CD14-positive monocyte (primary cell): ENCODE data around the gene MRPS27. TPM values are rescaled to one million over a fixed set of nuclear protein-coding genes. Genes with fewer than 3 reads are reported as not detected.

ENCODE experiments used
- DNase-seq, 3 donors: peaks; one replicate each; pipeline ENCODE4 v3.0.0-alpha.2; 2011 to 2022
- H2AFZ ChIP-seq: 2 replicates; pipeline ENCODE4 v1.6.0; 2012; ENCODE audit warnings: mild to moderate bottlenecking, low read depth, low read length, inconsistent platforms; ENCODE audit not compliant: insufficient read depth, poor library complexity, severe bottlenecking
- H3K27ac ChIP-seq, 2 donors: 1 replicate in 1 of 2; 2 replicates in 1 of 2; pipeline ENCODE4 v1.5.1; 2012 to 2013; ENCODE audit warnings: low read length in 2 of 2, control low read depth in 1 of 2, inconsistent platforms in 1 of 2, low read depth in 1 of 2, mild to moderate bottlenecking in 1 of 2
- H3K27me3 ChIP-seq, 2 donors: one replicate each; pipeline versions ENCODE4 v1.6.0 to v1.6.1; 2011 to 2013; ENCODE audit warnings: low read length in 2 of 2; ENCODE audit not compliant: control insufficient read depth in 2 of 2, insufficient read depth in 2 of 2
- H3K36me3 ChIP-seq, 2 donors: replicated peaks in 1 of 2; 1 replicate in 1 of 2; 2 replicates in 1 of 2; pipeline versions ENCODE4 v1.5.1 to v1.6.1; 2012 to 2013; ENCODE audit warnings: low read length in 2 of 2, control low read depth in 1 of 2, inconsistent platforms in 1 of 2, mild to moderate bottlenecking in 1 of 2; ENCODE audit not compliant: insufficient read depth in 2 of 2, control insufficient read depth in 1 of 2
- H3K4me1 ChIP-seq, 2 donors: 1 replicate in 1 of 2; 2 replicates in 1 of 2; pipeline versions ENCODE4 v1.5.1 to v1.6.1; 2012 to 2013; ENCODE audit warnings: low read length in 2 of 2, control low read depth in 1 of 2, inconsistent platforms in 1 of 2, mild to moderate bottlenecking in 1 of 2, moderate library complexity in 1 of 2; ENCODE audit not compliant: insufficient read depth in 2 of 2, control insufficient read depth in 1 of 2
- H3K4me2 ChIP-seq: replicated peaks from 2 replicates; pipeline ENCODE3; 2012; ENCODE audit warnings: low read length, moderate library complexity, mild to moderate bottlenecking; ENCODE audit not compliant: poor library complexity, severe bottlenecking; ENCODE audit errors: extremely low read depth
- H3K4me3 ChIP-seq, 3 experiments: fragments of 200-600 bp in 1 of 3; sonication (generic) in 1 of 3; replicated peaks in 1 of 3; 1 replicate in 2 of 3; 2 replicates in 1 of 3; pipeline ENCODE4 v1.5.1; 2011 to 2013; ENCODE audit warnings: low read length in 3 of 3, mild to moderate bottlenecking in 3 of 3, control low read depth in 2 of 3, low read depth in 2 of 3, inconsistent platforms in 1 of 3, moderate library complexity in 1 of 3
- H3K79me2 ChIP-seq: 2 replicates; pipeline ENCODE4 v1.6.0; 2012; ENCODE audit warnings: mild to moderate bottlenecking, control low read depth, inconsistent platforms, low read length, moderate library complexity; ENCODE audit not compliant: insufficient read depth
- H3K9ac ChIP-seq: 2 replicates; pipeline ENCODE4 v1.6.0; 2017; ENCODE audit warnings: low read length, mild to moderate bottlenecking; ENCODE audit not compliant: insufficient read depth, poor library complexity, severe bottlenecking
- H3K9me3 ChIP-seq, 2 donors: replicated peaks in 1 of 2; 1 replicate in 1 of 2; 2 replicates in 1 of 2; pipeline versions ENCODE4 v1.5.1 to v1.6.1; 2012 to 2013; ENCODE audit warnings: low read length in 2 of 2, control low read depth in 1 of 2; ENCODE audit not compliant: control insufficient read depth in 1 of 2, insufficient read depth in 1 of 2
- H4K20me1 ChIP-seq: 2 replicates; pipeline ENCODE4 v1.6.0; 2012; ENCODE audit warnings: mild to moderate bottlenecking, low read length, control low read depth, moderate library complexity; ENCODE audit not compliant: insufficient read depth
- H3K27ac Mint-ChIP-seq, 7 donors: one replicate each; pipeline ENCODE4 v1.8.0; 2020; ENCODE audit warnings: mild to moderate bottlenecking in 7 of 7, mixed read lengths in 7 of 7, moderate library complexity in 6 of 7, inconsistent platforms in 2 of 7
- H3K27me3 Mint-ChIP-seq, 3 donors: one replicate each; pipeline ENCODE4 v1.8.0; 2021 to 2022; ENCODE audit warnings: low read depth in 3 of 3, mild to moderate bottlenecking in 3 of 3, mixed read lengths in 3 of 3, moderate library complexity in 3 of 3, inconsistent platforms in 1 of 3
- H3K36me3 Mint-ChIP-seq, 2 donors: one replicate each; pipeline ENCODE4 v1.8.0; 2020; ENCODE audit warnings: mixed read lengths in 2 of 2, inconsistent platforms in 1 of 2, mild to moderate bottlenecking in 1 of 2
- H3K4me1 Mint-ChIP-seq: one replicate; pipeline ENCODE4 v1.8.0; 2020; ENCODE audit warnings: mild to moderate bottlenecking, mixed read lengths
- H3K4me3 Mint-ChIP-seq, 2 donors: one replicate each; pipeline ENCODE4 v1.8.0; 2020; ENCODE audit warnings: mild to moderate bottlenecking in 2 of 2, mixed read lengths in 2 of 2, moderate library complexity in 1 of 2
- H3K9me3 Mint-ChIP-seq, 7 donors: one replicate each; pipeline ENCODE4 v1.8.0; 2020 to 2022; ENCODE audit warnings: mixed read lengths in 7 of 7, mild to moderate bottlenecking in 6 of 7, moderate library complexity in 6 of 7, inconsistent platforms in 2 of 7
- CTCF ChIP-seq: fragments of 200-600 bp; IDR thresholded peaks from one replicate; pipeline ENCODE4 v1.8.0; 2022; ENCODE audit warnings: antibody characterized with exemption, mild to moderate bottlenecking
- WGBS: methylation state at CpG from one replicate; pipeline ENCODE4 v1.1.5; 2013; ENCODE audit warnings: missing lambda C conversion rate; ENCODE audit not compliant: insufficient coverage; 5-methylcytosine and 5-hydroxymethylcytosine counted together
- intact Hi-C, 2 donors: fragments of 100-400 bp; cut with micrococcal nuclease; formaldehyde crosslinking; loops; one replicate each; pipeline versions ENCODE4 v1.15.0 to v1.15.1; 2023
- polyA plus RNA-seq, 3 donors: library from polyadenylated mRNA; depleted of rRNA in 1 of 3; unstranded in 2 of 3; stranded (reverse) in 1 of 3; fragments of 300-500 nt in 2 of 3; fragments of >200 nt in 1 of 3; fragmentation: Illumina TruSeq in 2 of 3; gene quantifications; 1 replicate in 2 of 3; 2 replicates in 1 of 3; pipeline ENCODE4 v1.2.3, GENCODE V29; 2012 to 2021

Gene MRPS27
- polyA plus RNA-seq, 3 donors = 13.3 to 19.2 (median 15.3) TPM

GRCh38 chr5:72245546-72245945 is 74.5 kb downstream of the MRPS27 start:
- Histone ChIP-seq H3K9me3 (no peaks in the 10 kb centered on the region), H3K4me3 (no peak overlapping the region), H3K4me1 (no peaks in the 10 kb centered on the region), H3K79me2 (no peaks in the 10 kb centered on the region), H3K4me2 (no peak overlapping the region), H3K27me3 (no peaks in the 10 kb centered on the region), H3K36me3 (no peaks in the 10 kb centered on the region), H3K9ac (no peak overlapping the region), H4K20me1 (no peaks in the 10 kb centered on the region), H2AFZ (no peak overlapping the region), H3K27ac (no peak overlapping the region)
- Mint-ChIP-seq H3K4me1 (peaks cover 3% of the 10 kb centered on the region), H3K36me3 (peaks cover 5 to 14% of the 10 kb centered on the region in 2 donors), H3K27ac (no peak overlapping the region), H3K9me3 (no peaks in the 10 kb centered on the region), H3K4me3 (no peak overlapping the region), H3K27me3 (no peaks in the 10 kb centered on the region)
- TF ChIP-seq CTCF = no peak
- intact Hi-C loops = no loop called here
- no CpG with 5 or more reads among the region's 1 CpG for WGBS
- DNase-seq = no peak

- H3K9me3 Mint-ChIP-seq = no peaks in the 10 kb centered on the region
- no peak for DNase-seq
- intact Hi-C loops = no loop called here
- H3K4me2 ChIP-seq = no peak overlapping the region
- no peaks in the 10 kb centered on the region for H3K27me3 Mint-ChIP-seq
- no peaks in the 10 kb centered on the region for H3K36me3 ChIP-seq
- H3K4me1 ChIP-seq = no peaks in the 10 kb centered on the region
- no peaks in the 10 kb centered on the region for H3K79me2 ChIP-seq
- H3K4me3 ChIP-seq = no peak overlapping the region
- H3K36me3 Mint-ChIP-seq = peaks cover 5 to 14% of the 10 kb centered on the region in 2 donors
- H3K27ac ChIP-seq = no peak overlapping the region
- no peak overlapping the region for H2AFZ ChIP-seq
- WGBS = no CpG with 5 or more reads among the region's 2 CpGs
- no peaks in the 10 kb centered on the region for H3K9me3 ChIP-seq
- no peak overlapping the region for H3K4me3 Mint-ChIP-seq
- peaks cover 3% of the 10 kb centered on the region for H3K4me1 Mint-ChIP-seq
- TF ChIP-seq CTCF = no peak
- no peaks in the 10 kb centered on the region for H3K27me3 ChIP-seq
- H4K20me1 ChIP-seq = no peaks in the 10 kb centered on the region
- no peak overlapping the region for H3K9ac ChIP-seq
- H3K27ac Mint-ChIP-seq = no peak overlapping the region
These were observed 75.1 kb downstream of the MRPS27 start for GRCh38 chr5:72244862-72245371.
